GM23338 (cell line): ENCODE data around the gene PHAX. TPM values are rescaled to one million over a fixed set of nuclear protein-coding genes. Genes with fewer than 3 reads are reported as not detected.

ENCODE experiments used
- NANOG ChIP-seq: IDR thresholded peaks from 2 replicates; pipeline ENCODE4 v1.6.1; 2016; ENCODE audit warnings: antibody characterized with exemption, borderline replicate concordance
- STAT1 ChIP-seq: IDR thresholded peaks from one replicate; pipeline ENCODE4 v1.6.1; 2016; ENCODE audit warnings: antibody characterized with exemption; ENCODE audit not compliant: unreplicated experiment
- polyA plus RNA-seq: library from polyadenylated mRNA; unstranded; fragments of >200 nt; fragmentation: Nextera tagmentation; extraction: Ambion mirVana; gene quantifications from 2 replicates; pipeline ENCODE4 v1.2.1, GENCODE V29; 2016
- small RNA-seq: library from RNA; depleted of rRNA; stranded (forward); fragments of <200 nt; gene quantifications from one replicate; pipeline ENCODE3, GENCODE V24; 2014; ENCODE audit warnings: low replicate concordance
- total RNA-seq: library from RNA; depleted of rRNA; stranded (reverse); fragments of >200 nt; shearing (Covaris generic); gene quantifications from 2 replicates; pipeline ENCODE4 v1.2.3, GENCODE V29; 2014; rRNA removed
- TF ChIP-seq, protein P1 (sequence below): fragments of 250-450 bp; sonication (Bioruptor Pico); IDR thresholded peaks from 2 replicates; pipeline ENCODE4 v1.5.0; 2020; ENCODE audit warnings: mild to moderate bottlenecking, moderate library complexity
- TF ChIP-seq, protein P2 (sequence below): IDR thresholded peaks from one replicate; pipeline ENCODE4 v1.6.1; 2018; ENCODE audit warnings: antibody characterized with exemption; ENCODE audit not compliant: unreplicated experiment

The PHAX gene
- total and polyA plus RNA-seq, 2 experiments from 2014 or later = 75.9 to 140 TPM

DNA sequence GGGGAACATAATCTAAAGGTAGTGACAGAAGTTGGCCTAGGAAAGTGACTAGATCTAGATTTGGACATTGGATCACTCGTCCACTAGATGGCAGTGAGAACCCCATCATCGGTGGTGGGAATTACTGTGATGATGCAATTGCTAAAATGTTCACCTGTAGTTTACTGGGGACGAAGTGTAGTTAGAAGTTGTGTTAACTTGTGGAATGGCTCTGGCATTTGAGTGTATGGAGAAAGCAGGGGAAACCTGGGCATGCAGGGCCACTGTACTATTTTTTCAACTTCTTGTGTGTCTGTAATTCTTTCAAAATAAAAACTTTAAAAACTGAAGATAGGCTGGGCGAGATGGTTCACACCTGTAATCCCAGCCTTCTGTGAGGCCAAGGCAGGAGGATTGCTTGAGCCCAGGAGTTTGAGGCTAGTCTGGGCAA, 75.5 kb downstream of the PHAX start (continued):
- TF ChIP-seq, protein P1, sequence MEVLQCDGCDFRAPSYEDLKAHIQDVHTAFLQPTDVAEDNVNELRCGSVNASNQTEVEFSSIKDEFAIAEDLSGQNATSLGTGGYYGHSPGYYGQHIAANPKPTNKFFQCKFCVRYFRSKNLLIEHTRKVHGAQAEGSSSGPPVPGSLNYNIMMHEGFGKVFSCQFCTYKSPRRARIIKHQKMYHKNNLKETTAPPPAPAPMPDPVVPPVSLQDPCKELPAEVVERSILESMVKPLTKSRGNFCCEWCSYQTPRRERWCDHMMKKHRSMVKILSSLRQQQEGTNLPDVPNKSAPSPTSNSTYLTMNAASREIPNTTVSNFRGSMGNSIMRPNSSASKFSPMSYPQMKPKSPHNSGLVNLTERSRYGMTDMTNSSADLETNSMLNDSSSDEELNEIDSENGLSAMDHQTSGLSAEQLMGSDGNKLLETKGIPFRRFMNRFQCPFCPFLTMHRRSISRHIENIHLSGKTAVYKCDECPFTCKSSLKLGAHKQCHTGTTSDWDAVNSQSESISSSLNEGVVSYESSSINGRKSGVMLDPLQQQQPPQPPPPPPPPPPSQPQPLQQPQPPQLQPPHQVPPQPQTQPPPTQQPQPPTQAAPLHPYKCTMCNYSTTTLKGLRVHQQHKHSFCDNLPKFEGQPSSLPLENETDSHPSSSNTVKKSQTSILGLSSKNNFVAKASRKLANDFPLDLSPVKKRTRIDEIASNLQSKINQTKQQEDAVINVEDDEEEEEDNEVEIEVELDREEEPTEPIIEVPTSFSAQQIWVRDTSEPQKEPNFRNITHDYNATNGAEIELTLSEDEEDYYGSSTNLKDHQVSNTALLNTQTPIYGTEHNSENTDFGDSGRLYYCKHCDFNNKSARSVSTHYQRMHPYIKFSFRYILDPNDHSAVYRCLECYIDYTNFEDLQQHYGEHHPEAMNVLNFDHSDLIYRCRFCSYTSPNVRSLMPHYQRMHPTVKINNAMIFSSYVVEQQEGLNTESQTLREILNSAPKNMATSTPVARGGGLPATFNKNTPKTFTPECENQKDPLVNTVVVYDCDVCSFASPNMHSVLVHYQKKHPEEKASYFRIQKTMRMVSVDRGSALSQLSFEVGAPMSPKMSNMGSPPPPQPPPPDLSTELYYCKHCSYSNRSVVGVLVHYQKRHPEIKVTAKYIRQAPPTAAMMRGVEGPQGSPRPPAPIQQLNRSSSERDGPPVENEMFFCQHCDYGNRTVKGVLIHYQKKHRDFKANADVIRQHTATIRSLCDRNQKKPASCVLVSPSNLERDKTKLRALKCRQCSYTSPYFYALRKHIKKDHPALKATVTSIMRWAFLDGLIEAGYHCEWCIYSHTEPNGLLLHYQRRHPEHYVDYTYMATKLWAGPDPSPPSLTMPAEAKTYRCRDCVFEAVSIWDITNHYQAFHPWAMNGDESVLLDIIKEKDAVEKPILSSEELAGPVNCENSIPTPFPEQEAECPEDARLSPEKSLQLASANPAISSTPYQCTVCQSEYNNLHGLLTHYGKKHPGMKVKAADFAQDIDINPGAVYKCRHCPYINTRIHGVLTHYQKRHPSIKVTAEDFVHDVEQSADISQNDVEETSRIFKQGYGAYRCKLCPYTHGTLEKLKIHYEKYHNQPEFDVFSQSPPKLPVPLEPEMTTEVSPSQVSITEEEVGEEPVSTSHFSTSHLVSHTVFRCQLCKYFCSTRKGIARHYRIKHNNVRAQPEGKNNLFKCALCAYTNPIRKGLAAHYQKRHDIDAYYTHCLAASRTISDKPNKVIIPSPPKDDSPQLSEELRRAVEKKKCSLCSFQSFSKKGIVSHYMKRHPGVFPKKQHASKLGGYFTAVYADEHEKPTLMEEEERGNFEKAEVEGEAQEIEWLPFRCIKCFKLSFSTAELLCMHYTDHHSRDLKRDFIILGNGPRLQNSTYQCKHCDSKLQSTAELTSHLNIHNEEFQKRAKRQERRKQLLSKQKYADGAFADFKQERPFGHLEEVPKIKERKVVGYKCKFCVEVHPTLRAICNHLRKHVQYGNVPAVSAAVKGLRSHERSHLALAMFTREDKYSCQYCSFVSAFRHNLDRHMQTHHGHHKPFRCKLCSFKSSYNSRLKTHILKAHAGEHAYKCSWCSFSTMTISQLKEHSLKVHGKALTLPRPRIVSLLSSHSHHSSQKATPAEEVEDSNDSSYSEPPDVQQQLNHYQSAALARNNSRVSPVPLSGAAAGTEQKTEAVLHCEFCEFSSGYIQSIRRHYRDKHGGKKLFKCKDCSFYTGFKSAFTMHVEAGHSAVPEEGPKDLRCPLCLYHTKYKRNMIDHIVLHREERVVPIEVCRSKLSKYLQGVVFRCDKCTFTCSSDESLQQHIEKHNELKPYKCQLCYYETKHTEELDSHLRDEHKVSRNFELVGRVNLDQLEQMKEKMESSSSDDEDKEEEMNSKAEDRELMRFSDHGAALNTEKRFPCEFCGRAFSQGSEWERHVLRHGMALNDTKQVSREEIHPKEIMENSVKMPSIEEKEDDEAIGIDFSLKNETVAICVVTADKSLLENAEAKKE (CRISPR knock-in tag) = no peak
- no peak for TF ChIP-seq NANOG
- no peak for TF ChIP-seq STAT1
- TF ChIP-seq, protein P2, sequence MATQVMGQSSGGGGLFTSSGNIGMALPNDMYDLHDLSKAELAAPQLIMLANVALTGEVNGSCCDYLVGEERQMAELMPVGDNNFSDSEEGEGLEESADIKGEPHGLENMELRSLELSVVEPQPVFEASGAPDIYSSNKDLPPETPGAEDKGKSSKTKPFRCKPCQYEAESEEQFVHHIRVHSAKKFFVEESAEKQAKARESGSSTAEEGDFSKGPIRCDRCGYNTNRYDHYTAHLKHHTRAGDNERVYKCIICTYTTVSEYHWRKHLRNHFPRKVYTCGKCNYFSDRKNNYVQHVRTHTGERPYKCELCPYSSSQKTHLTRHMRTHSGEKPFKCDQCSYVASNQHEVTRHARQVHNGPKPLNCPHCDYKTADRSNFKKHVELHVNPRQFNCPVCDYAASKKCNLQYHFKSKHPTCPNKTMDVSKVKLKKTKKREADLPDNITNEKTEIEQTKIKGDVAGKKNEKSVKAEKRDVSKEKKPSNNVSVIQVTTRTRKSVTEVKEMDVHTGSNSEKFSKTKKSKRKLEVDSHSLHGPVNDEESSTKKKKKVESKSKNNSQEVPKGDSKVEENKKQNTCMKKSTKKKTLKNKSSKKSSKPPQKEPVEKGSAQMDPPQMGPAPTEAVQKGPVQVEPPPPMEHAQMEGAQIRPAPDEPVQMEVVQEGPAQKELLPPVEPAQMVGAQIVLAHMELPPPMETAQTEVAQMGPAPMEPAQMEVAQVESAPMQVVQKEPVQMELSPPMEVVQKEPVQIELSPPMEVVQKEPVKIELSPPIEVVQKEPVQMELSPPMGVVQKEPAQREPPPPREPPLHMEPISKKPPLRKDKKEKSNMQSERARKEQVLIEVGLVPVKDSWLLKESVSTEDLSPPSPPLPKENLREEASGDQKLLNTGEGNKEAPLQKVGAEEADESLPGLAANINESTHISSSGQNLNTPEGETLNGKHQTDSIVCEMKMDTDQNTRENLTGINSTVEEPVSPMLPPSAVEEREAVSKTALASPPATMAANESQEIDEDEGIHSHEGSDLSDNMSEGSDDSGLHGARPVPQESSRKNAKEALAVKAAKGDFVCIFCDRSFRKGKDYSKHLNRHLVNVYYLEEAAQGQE = no peak

Small RNA genes lying within 50 kb of the gene (small RNA-seq; reads per million reads assigned to genes)
- gene BOLA3P3 (not detected), gene RNU6-290P (not detected)

Other genes with a start within 250 kb of the PHAX start
- 14.9 and 16.9 TPM in 2 replicates for gene GRAMD2B, start 177.5 kb upstream of the PHAX start, total RNA-seq
- gene GRAMD2B, start 177.5 kb upstream of the PHAX start, polyA plus RNA-seq = 9.7 and 10.7 TPM in 2 replicates
- gene ALDH7A1, start 5.7 kb upstream of the PHAX start, total RNA-seq = 122 and 135 TPM in 2 replicates
- gene ALDH7A1, start 5.7 kb upstream of the PHAX start, polyA plus RNA-seq = 184 and 198 TPM in 2 replicates
- 269 and 299 TPM in 2 replicates for gene LMNB1, start 176.2 kb downstream of the PHAX start, total RNA-seq
- gene LMNB1, start 176.2 kb downstream of the PHAX start, polyA plus RNA-seq = 20.1 and 21.5 TPM in 2 replicates